AG08395 (cell line): ENCODE data around the gene MAP2K1.
A peak's percentile ranks its signal among the peaks of the same experiment; 100 is the strongest.

Experiments used
- DNase-seq: peaks from one replicate; pipeline ENCODE4 v3.0.0; 2012; ENCODE audit warnings: mixed read lengths, low spot score

MAP2K1 gene

GRCh38 chr15:66394472-66394871 lies 7.8 kb downstream of the MAP2K1 start:
- DNase-seq = no peak

- no peak for DNase-seq
Observed at GRCh38 chr15:66394915-66395314, 8.2 kb downstream of the MAP2K1 start.

DNA sequence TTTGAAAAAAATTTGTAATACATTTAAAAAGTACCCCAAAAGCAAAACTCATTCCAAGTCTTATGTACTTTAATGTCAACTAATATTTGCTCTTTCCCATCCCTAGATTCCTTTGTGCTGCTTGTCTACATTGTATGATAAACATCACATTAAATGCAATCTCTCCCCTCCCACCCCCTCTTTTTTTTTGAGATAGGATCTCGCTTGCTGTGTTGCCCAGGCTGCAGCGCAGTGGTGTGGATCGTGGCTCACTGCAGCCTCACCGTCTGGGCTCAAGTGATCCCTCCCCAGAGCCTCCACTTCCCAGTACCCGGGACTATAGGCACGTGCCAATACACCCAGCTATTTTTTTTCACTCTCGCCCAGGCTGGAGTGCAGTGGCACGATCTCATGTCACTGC lies 12.6 kb downstream of the MAP2K1 start:
- no peak for DNase-seq

GRCh38 chr15:66400351-66400774 lies 13.7 kb downstream of the MAP2K1 start:
- peak; percentile 15 for DNase-seq

- no peak for DNase-seq
Observed at GRCh38 chr15:66401130-66402021, 14.7 kb downstream of the MAP2K1 start.

DNA sequence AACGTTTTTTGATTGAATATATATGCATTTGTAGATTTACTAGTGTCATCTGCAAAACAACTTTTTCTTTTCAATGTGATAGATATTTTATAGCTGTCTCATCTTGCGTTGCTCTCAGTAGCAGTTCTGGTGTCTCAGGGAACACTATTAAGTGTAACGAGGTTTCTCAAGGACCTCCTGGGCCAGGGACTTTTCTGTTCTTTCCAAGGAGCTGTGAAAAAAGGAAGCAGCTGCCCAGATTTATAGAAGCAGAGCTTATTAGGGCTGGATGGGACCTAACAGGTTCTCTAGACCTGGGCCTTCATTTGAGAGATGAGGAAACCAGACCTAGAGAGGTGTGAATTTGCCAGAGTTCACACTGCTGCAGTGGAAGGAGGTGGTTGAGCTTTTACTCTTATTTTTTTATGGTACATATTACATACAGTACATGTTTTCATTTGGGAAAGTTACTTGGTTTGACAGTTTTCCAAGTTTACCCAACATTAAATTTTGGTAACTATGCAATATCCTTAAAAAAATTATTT lies 16.1 kb downstream of the MAP2K1 start:
- no peak for DNase-seq

- DNase-seq = no peak
Observed at GRCh38 chr15:66403323-66403722, 16.6 kb downstream of the MAP2K1 start.

GRCh38 chr15:66404122-66404521 lies 17.4 kb downstream of the MAP2K1 start:
- DNase-seq = no peak

- no peak for DNase-seq
Observed at GRCh38 chr15:66404532-66404931, 17.8 kb downstream of the MAP2K1 start.

DNA sequence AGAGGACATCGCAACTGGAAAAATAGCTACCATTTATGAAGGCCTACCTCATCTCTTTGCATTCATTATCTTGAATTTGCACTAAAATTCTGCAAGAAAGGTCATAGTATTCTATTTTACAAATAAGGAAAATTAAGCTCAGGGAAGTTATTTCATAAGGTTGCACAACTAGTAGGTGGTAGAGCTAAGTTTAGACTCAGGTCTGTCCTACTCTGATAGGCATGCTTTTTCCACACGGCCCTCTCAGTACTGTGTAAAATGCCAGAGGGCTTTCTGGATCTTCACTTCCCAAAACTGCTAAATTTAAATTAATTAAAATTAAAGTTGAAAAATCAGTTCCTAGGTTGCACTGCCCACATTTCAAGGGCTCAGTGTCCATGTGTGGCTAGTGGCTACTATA lies 18.3 kb downstream of the MAP2K1 start:
- DNase-seq = no peak

- no peak for DNase-seq
Observed at GRCh38 chr15:66405615-66406014, 18.9 kb downstream of the MAP2K1 start.

DNA sequence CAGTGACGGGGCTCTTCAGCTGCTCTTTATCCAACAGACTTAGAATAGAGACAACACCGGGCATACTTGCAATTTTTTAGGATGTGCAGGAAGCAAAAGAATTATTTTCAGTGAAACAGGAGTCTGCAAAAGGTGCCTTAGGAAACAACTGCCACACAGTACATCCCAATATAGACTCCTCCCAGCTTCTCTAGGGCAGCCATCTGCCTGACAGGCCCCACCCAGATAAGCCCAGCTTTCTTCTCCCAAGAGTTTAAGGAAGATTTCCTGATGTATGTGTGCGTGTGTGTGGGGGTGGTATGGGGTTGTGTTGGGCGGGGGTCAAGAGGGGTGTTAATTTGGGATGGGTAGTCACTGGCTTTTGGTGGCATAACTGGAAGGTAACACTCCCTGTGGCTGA lies 21.5 kb downstream of the MAP2K1 start:
- no peak for DNase-seq

- no peak for DNase-seq
Observed at GRCh38 chr15:66408675-66409282, 22.1 kb downstream of the MAP2K1 start.

DNA sequence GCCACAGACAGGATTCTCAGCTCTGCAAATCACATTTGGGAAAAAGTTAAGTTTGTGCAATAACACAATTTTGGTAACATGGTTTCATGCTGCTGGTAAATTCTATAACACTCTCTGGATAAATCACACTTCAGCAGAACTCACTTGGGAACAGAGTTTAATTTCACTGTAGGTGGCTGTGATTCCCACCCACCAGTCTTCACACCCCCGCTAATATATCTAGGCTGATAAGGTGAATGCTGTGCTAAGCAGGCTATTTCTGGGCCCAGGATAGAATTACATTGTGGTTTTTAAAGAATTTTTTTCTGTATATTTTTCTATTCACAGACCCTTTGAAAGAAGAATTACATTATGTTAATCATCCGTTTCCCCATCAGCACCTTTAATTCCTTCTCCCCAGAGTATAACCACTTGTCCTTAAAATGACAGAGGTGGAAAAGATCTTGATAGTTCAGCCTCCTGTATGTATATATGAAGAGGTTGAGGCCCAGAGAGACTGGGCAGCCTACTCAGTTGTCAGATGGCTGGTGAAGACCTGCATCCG lies 22.9 kb downstream of the MAP2K1 start:
- DNase-seq = no peak

GRCh38 chr15:66411190-66411589 lies 24.5 kb downstream of the MAP2K1 start:
- DNase-seq = no peak

DNA sequence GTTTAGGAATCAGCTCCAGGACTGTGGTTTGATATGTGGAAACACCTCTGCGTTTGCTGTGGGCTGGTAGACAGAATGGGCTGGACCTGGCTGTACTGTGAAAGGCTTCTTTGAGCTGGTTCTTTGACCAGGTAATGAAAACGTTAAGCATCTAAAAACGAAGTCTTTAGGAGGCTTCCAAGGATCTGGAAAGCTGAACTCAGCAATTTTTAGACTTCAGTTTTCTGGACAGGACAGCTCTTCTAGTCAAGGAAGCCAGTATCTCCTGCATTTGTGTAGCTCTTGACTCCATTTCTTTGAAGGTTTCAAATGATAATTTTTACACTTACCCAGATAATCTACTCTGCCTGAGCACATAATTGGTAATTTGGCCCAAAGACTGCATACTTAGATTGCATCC lies 25.5 kb downstream of the MAP2K1 start:
- DNase-seq = no peak

- no peak for DNase-seq
Observed at GRCh38 chr15:66413579-66413978, 26.9 kb downstream of the MAP2K1 start.

- DNase-seq = no peak
Observed at GRCh38 chr15:66415360-66415759, 28.6 kb downstream of the MAP2K1 start.

GRCh38 chr15:66417736-66418135 lies 31.0 kb downstream of the MAP2K1 start:
- no peak for DNase-seq

- no peak for DNase-seq
Observed at GRCh38 chr15:66419471-66419870, 32.8 kb downstream of the MAP2K1 start.

DNA sequence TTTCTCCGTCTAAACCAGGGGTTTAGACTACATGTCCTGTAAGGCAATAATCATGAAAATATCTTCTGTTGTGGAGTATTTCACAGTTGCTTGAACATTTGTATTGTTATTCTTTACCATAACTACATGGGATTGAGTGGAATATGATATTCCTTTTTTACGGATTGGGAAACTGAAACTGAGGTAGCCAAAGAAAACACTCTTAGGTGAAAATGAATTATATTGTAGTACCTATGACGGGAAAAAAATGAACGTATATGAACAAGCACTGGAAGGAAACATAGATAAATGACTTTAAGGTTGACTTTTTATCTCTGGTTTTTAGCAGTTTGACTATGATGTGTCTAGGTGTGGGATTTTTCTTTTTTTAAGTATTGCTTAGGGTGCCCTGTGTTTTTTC lies 35.6 kb downstream of the MAP2K1 start:
- DNase-seq = no peak

- no peak for DNase-seq
Observed at GRCh38 chr15:66423149-66423548, 36.4 kb downstream of the MAP2K1 start.

GRCh38 chr15:66424963-66425612 lies 38.4 kb downstream of the MAP2K1 start:
- no peak for DNase-seq
